GM21447 (cell line): ENCODE results near the gene XRCC1.
"Not testable (repeated sequence)": the region's sequence is repeated elsewhere in the genome, so short reads cannot be mapped to it uniquely, and the experiment has no call there.

ENCODE experiments used
- ATAC-seq: cut with Tn5 transposase; IDR thresholded peaks from one replicate; pipeline ENCODE4 v1.9.1; 2021; ENCODE audit not compliant: unreplicated experiment

Gene XRCC1

DNA sequence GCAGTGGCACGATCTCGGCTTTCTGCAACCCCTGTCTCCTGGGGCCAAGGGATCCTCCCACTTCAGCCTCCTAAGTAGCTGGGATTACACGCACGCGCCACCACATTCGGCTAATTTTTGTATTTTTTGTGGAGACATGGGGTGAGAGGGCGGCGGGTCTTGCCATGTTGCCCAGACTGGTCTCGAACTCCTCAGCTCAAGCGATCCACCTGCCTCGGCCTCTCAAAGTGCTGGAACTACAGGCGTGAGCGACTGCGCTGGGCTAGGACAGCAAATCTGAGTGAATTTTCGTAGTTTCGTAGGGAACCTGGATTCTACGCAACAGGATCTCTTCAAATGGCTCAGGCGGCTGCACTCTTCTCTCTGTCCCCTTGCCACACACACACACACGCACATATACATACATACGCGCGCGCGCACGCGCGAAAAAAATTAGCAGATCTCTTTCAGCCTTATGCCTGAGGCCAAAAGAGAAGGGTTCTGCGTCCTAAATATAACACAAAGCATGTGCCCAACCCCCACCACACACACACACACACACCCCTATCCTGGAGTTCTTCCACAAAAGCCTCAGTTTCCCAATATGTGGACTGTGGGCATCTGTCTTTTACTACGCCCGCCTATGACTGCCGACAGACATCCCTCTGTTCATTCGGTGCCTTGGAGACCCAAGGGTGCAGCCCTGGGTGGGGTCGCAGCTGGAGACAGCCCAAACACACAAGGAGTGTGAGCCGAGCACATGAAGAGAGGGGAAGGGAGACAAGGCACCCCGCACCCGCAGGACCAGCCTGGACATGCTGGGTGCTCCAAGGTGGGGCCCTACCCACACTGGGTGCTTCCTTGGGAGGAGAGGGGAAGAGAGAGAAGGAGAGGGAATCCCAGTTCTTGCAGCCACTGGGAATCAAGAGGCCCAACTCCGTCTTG lies 890 bp upstream of the XRCC1 start:
- ATAC-seq: no peak

DNA sequence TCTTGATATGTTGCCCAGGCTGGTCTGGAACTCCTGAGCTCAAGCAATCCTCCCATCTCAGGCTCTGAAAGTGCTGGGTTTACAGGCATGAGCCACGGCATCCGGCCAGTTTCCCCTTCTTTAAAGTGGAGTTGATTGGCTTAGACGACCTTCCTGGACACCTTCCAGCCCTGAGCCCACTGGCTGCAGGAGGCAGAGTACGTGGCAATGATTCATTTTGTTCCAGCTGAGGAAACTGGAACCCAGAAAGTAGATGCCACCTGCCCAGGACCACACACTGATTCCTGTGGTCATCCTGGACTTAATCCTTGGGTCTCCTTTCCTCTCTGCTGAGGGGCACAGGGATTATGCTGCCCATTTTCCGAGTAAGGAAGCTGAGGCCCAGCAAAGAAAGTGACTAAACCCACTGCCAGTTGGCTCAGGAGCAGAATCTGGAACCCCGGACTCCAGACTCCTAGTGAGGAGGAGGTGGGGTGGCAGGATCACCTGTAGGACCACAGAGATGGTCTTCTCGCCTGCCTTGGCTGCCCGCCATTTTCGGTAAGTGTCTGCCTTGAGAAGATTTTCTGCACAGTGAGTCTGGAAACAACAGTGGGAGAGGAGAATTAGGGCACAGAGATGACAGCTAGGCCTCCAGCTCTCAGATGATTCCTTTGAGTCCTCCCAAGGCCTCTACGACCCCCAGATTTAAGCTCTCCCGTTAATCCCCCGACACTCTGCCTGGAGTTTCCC lies 737 bp downstream of the XRCC1 start:
- no peak for ATAC-seq

DNA sequence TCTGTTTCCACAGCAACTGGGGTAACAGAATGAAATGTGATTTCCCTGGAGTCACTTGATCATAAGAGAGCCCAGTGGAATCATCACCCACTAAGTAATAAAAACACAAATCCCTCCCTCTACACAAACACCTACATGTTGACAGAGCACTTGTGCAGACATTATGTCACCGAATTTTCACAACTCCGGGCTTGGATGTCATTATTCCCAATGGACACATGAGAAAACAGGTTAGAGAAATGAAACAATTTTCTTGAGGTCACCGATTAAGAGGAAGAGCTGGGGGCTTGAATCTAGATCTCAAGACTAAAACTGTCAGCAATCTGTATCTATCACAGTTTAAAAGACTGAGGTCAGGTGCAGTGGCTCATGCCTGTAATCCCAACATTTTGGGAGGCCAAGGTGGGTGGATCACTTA lies 3.1 kb downstream of the XRCC1 start:
- ATAC-seq: no peak

DNA sequence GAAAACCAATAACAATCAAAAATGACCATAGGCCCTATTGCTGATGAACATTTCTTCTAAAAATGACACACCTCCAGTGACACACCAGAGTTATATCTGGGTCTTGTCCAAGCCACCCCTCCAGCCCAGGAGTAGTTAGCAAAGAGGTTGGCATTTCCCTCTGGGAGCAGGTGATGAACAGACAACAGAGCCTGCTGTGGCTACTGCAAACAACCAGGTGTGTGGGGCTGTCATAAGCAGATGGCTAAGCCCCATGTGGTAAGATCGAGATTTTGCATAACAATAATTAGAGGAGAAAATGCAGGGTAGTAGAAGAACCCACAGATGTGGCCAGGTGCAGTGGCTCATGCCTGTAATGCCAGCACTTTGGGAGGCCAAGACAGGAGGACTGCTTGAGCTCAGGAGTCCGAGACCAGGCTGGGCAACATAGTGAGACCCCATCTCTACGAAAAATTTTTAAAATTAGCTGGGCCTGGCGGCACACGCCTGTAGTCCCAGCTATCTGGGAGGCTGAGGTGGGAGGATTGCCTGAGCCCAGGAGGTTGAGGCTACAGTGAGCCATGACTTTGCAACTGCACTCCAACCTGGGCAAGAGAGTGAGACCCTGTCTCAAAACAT lies 5.0 kb downstream of the XRCC1 start:
- ATAC-seq: no peak

DNA sequence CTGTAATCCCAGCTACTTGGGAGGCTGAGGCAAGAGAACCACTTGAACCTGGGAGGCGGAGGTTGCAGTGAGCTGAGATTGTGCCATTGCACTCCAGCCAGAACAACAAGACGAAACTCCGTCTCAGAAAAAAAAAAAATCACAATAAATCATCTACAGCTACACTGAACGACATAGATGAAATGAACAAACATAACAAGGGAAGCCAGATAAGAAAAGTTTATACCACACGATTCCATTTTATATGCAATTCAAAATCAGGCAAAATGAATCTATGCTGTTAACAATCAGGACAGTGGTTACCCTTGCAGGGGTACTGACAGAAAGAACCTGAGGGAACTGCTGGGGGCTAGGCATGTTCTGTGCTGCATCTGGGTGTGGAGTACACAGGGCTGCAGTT lies 5.7 kb downstream of the XRCC1 start:
- ATAC-seq: no peak

DNA sequence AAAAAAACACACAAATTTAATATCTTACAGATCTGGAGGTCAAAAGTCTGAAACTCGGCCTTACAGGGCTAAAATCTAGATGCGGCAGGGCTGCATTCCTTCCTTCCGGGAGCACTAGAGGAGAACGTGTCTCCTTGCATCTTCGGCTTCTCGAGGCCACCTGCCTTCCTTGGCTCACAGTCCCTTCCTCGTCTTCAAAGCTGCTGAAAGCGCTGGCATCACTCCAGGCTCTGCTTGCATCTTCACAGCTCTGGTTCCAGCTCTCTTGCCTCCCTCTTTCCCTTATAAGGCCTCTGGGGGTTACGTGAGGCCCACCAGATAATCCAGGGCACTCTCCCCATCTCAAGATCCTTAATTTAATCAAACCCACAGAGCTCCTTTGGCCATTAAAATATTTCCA lies 10.5 kb downstream of the XRCC1 start:
- no peak for ATAC-seq

DNA sequence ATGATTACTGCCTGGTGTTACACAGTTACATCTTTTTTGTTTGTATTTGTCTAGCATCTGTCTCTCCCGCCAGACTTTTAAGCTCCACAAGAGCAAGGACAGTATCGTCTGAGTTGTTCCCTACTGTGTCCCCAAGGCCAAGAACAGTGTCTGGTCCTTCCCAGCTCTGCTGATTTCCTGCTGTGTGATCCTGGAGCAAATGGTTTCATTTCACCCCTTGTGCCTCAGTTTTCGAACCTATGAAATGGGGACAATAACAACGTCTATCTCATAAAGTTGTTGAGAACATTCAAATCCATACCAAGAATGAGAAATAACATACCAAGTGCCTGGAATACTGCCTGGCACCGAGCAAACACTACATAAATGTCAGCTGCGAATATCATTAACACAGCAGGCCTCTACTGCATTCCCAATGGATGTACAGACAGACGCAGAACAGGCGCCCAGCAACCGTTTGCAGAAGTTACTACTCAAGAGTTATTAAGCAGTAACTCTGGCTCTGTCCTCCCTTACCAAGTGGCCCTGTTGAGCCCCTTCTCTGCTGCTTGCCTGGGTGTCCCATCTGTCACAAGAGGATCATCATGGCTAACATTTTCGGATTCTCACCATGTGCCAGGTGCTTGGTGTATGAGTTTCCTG lies 11.4 kb downstream of the XRCC1 start:
- no peak for ATAC-seq

DNA sequence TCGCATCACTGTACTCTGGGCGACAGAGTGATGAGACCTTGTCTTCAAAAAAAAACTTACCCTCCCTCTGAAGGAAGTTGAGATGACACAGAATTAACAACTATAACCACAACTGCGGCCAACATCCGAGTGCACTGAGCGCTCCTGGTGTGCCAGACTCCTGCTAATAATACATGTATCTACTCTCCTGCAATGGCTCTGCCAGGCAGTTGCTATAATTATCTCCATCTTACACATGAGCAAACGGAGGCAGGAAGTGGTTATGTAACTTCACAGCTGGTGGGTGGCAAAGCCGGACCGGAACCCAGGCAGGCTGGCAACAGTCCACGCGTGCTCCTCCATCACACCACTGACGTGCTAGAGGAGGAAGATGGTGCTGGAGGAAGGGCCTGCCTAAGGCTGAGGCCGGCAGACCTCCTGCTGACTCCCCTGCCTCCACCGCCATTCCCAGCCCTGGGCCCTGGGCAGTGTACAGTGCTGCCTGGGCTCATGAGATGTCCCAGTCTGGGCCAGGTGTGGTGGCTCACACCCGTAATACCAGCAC lies 12.6 kb downstream of the XRCC1 start:
- ATAC-seq: peak; percentile 88

DNA sequence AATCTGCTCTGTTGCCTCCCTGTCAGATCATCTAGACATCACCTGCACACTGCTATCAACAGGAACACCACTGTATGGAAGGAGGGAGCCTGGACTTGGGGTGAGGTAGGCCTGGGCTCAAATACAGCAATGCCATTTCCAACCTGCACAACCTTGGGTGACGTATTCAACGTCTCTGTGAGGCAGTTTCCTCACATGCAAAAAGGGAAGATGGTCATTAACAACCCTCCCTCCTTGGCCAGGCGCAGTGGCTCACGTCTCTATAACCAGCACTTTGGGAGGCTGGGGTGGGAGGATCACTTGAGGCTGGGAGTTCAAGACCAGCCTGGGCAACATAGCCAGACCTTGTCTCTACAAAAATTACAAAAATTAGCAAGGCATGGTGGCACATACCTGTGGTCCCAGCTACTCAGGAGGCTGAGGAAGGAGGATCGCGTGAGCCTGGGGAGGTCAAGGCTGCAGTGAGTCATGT lies 13.1 kb downstream of the XRCC1 start:
- no peak for ATAC-seq

DNA sequence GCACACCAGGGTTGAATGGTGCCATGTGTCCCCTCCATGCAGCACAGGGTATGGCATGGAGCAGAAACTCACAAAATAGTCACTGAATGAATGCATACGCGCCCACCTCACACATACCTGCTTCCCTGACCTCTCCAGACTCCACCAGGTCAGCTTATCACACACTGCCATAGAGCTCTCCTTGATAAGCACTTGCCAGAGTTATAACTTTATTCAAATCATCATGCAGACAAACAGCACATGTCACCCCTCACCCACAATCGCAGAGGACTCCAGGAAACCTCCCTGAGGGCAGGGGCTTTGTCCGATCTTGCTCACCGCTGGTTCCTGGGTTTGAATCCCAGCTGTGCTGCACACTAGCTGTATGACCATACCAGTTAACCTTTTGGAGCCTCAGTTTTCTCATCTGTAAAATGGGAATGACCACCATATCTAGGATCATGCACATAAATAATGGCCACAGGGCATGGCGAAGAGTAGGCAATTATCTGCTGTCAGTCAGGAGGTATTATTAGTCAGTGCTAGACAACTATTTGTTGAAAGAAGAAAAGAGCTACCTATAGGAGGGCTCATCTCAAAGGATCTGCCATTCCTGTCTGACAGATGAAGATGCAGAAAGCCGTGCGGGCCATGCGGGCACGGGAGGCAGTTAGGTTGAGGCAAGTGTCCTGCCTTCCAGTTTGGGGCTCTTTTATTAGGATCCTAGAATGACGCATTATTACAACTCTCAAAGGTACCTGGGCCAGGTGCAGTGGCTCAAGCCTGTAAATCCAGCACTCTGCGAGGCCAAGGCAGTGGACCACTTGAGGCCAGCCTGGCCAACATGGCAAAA lies 14.0 kb downstream of the XRCC1 start:
- ATAC-seq: no peak

DNA sequence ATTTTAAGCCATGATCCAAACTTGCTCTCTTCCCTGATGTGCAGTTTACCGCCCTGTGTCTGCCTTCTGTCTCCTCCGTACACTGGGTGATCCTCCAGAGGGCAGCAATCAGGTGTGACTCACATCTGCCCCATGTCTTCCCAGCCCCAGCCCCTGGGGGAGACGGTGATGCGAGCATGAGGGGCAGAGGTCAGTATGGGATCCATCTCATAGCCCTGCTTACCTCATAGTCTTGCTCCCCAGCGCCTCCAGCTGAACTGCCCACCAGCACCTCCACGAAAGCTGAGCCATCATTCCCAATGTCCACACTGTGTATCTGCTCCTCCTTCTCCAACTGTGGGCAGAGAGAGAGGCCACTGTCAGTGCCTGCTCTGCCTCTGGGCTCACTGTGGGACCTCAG lies 14.6 kb downstream of the XRCC1 start:
- no peak for ATAC-seq

DNA sequence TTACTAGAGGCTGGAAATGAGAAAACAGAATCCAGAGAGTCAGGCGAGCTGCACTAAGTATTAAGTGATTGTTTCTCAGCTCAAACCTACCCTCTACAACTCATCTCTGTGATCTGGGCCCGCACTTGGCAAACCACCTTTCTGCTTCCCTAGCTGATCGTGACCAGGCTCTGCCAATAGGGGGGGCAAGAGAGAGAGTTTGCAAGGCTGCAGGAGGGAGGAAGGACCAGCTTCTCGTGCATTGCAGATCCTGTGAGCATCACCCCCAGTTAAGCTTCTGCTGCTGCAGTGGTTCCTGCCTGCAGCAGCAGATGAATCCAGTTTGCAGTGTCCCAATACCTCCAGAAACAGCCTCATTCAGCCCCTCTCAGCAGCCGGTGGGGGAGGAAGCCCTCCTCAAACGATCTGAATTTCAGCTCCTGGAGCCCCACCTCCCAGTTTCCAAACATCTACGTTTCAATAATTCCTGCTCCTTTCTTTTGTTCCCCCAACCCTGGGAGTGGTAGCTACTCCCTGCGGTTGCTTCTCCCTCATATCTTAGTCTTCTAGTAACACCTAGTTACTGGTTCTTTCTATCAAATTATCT lies 20.0 kb downstream of the XRCC1 start:
- no peak for ATAC-seq

DNA sequence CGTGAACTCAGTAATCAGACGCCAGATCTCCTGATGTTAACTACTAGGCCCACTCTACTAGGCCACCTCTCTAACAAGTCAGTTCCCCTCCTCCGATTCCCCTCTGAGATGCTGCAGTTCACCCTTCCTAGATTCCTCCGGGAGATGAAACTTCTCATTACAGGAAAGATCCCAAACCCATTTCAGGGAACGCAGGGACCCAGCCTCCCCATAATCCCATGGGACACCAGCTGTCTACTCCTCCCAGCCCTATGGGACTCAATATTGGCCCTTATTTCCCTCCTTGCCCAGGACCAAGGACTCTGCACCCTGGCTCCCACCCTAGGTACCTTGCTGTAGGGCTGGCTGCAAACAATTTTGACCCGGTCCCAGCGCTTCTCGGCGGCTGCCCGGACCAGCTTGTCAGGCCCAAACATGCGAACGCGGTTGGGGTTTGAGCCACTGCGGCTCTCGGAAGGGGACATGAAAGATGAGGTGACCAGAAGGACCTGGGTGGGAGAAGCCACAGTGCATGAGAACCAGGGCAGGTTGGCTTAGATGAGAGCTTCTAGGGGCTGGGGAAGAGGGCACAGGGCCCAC lies 20.9 kb downstream of the XRCC1 start:
- no peak for ATAC-seq

DNA sequence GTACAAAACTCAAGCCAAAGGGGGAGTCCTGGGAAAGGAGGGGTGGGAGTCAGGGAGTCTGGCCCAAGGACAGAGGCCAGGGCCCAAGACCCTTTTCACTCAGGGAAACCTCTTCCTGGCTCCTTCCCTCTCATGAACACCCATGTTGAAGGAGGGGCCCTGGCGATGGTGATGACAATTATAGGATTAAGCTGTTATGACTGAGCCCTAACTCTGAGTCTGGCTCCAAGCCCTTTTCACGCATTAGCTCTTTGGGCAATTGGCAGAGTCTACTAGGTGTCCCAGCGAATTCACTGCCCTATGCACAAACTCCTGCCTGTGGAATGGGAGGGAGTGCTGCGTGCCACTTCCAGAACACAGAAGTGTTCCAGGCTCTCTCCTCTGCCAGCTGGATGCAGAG lies 21.7 kb downstream of the XRCC1 start:
- no peak for ATAC-seq

DNA sequence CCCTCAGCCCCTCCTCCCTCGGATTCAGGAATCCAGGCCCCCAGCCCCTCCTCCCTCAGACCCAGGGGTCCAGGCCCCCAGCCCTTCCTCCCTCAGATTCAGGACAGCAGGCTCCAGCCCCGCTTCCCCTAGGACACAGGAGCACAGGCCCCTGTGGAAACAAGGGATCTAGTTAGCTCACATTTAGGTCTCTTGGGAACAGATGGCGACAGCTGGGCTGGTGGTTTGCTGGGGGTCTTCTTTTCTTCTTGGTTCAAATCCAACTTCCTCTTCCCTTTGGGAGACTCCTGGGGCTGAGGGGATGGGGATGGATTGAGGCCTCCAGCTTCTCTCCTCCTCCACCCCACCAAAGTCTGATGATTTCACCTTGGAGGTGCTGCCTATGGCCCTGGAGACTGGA lies 22.7 kb downstream of the XRCC1 start:
- no peak for ATAC-seq

DNA sequence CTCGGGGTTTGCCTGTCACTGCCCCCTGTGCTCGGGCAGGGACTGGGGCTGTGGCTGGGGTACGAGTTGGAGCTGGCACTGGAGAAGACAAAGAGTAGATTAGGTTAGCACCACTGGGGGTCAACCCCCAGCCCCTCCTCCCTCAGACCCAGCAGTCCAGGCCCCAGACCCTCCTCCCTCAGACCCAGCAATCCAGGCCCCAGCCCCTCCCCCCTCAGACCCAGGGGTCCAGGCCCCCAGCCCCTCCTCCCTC lies 23.2 kb downstream of the XRCC1 start:
- no peak for ATAC-seq

DNA sequence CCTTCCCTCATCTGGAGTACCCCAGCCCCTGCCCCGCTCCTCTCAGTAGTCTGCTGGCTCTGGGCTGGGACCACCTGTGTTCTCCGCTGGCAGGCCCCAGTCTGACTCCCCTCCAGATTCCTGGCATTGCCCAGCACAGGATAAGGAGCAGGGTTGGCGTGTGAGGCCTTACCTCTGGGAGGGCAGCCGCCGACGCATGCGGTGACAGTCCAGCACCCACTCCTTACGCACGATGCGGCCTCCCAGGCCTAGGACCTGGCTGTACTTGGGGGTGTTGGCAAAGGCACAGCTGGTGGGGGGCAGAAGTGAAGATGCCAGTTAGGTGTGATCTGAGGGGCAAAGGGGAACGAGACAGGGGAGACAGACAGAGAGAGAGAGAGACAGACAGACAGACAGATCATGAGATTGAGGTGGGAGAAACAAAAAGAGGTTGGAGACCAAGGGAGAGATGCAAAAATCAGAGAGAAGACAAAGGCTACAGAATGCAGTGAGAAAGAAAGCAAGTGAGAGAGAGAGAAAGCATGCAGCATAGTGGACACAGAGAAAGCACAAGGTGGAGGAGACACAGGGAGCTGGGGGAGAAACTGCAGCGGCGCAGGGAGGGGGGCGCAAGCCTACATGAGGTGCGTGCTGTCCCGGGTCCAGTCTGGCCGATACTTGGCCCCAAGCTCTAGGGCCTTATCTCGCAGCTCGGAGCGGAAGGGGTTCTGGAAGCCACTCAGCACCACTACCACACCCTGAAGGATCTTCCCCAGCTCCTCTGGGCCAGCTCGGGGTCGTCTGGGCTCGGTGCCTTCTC lies 23.7 kb downstream of the XRCC1 start:
- no peak for ATAC-seq

DNA sequence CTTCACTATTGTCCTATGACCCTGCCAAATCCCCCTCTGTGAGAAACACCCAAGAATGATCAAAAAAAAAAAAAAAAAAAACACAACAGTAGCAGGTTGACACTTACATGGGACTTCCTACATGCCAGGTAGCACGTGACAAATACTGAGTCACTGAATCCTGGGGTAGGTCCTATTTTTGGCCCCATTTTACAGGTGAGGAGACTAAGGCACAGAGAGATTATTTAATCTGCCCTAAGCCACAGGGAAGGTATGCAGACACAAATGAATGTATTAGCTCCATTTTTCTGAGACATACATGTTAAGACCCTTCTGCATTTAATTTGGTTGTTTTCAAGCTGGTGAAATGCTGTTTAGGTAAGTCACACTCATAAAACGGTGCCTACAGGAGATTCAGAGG lies 26.6 kb downstream of the XRCC1 start:
- no peak for ATAC-seq

DNA sequence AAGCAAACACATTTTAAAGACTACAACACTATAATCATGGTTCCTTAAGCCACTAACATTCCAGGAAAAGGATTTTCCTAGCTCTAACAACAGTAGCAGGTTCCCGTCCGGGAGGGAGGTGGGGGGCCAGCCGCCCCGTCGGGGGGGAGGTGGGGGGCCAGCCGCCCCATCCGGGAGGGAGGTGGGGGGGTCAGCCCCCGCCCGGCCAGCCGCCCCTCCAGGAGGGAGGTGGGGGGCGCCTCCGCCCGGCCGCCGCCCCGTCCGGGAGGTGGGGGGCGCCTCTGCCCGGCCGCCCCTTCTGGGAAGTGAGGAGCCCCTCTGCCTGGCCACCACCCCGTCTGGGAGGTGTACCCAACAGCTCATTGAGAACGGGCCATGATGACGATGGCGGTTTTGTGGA lies 27.4 kb downstream of the XRCC1 start:
- ATAC-seq: not testable (repeated sequence)
